Brain microvascular endothelial cell (primary cell): ENCODE data around the gene B4GALT6.

Experiments used
- DNase-seq: peaks from one replicate; pipeline ENCODE4 v3.0.0-alpha.2; 2020
- H3K27ac ChIP-seq: fragments of 250-450 bp; sonication (Bioruptor Pico); 2 replicates; pipeline ENCODE4 v1.5.1; 2020; ENCODE audit warnings: mild to moderate bottlenecking, moderate library complexity
- H3K27me3 ChIP-seq: fragments of 250-450 bp; sonication (Bioruptor Pico); replicated peaks from 2 replicates; pipeline ENCODE4 v1.5.1; 2020; ENCODE audit warnings: mild to moderate bottlenecking
- H3K36me3 ChIP-seq: fragments of 250-450 bp; sonication (Bioruptor Pico); replicated peaks from 2 replicates; pipeline ENCODE4 v1.5.1; 2020; ENCODE audit warnings: mild to moderate bottlenecking
- H3K4me3 ChIP-seq: 2 replicates; pipeline ENCODE4 v1.5.1; 2011; ENCODE audit warnings: low read depth, mild to moderate bottlenecking, control low read depth, low read length, moderate library complexity
- in situ Hi-C: cut with HindIII; loops from 2 replicates; pipeline ENCODE4 v1.10.0; 2017; ENCODE audit warnings: low sequenced_read_pairs, low pct_ligation_motif_present
- TF ChIP-seq, protein P1 (sequence below): IDR thresholded peaks from 2 replicates; pipeline ENCODE4 v1.5.1; 2011; ENCODE audit warnings: low read depth, mild to moderate bottlenecking, moderate library complexity, low read length, control low read depth, inconsistent platforms; ENCODE audit errors: missing control alignments

B4GALT6 gene

DNA sequence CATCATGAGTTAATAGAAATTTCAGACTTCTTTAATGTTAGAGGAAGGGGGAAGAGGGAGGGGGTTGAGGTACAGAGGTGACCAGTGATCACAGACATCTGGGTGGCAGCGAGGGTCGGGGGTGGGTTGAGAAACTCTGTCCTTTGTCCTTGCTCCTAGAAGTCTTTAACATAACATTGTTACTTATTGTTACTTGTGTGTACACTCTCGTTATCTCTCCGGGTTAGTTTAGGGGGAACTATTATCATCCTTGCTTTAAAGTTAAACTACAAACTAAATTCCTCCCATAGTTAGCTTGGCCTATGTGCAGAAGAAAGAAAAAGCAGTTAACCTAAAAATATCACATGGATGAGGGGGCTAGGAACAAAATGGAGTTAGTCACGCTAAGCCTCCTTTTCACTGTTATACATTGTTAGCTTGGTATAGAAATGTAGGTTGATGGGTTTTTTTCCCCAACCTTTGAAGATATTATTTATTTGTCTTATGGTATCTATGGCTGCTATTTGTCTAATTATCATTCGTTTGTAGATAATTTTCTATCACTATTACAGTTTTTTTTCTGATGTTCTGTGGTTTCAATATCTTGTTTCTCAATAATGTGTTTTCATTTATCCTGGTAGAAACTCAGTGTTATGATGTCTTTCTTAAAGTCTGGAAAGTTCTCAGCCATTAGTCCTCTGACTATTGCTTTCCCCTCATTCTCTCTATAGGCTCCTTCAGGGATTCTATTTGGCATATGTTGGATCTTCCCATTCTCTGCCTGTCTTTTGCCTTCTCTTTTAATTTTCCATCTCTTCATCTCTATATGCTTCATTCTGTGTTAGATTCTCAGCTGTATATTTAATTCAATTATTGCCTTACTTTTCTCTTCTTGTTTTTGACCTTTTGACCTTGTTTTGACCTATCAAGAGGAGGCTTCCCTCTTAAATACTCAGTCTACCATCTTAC, 13.2 kb upstream of the B4GALT6 start:
- in situ Hi-C loops: no loop called here

DNA sequence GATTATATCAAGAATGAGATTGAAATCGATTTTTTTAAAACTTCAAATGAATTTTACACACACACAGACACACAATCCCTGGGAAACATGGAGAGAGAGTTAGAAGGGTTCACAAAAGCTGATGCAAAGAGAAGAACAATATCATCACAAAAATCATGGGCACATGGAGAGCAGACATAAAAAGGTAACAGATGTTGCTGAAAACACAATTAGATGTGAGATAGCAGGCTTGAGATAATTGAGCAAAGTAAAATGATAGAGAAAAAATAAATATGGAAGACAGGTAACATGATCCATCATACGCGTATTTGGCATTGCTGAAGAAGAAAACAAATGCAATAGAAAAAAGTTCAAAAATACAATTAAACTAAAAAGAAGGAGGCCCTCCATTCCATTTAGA, 11.6 kb upstream of the B4GALT6 start:
- in situ Hi-C loops: no loop called here
- Histone ChIP-seq H3K4me3 (no peak overlapping the region), H3K27ac (no peak overlapping the region), H3K27me3 (no peaks in the 10 kb centered on the region), H3K36me3 (no peaks in the 10 kb centered on the region)
- no peak for DNase-seq
- TF ChIP-seq, protein P1, sequence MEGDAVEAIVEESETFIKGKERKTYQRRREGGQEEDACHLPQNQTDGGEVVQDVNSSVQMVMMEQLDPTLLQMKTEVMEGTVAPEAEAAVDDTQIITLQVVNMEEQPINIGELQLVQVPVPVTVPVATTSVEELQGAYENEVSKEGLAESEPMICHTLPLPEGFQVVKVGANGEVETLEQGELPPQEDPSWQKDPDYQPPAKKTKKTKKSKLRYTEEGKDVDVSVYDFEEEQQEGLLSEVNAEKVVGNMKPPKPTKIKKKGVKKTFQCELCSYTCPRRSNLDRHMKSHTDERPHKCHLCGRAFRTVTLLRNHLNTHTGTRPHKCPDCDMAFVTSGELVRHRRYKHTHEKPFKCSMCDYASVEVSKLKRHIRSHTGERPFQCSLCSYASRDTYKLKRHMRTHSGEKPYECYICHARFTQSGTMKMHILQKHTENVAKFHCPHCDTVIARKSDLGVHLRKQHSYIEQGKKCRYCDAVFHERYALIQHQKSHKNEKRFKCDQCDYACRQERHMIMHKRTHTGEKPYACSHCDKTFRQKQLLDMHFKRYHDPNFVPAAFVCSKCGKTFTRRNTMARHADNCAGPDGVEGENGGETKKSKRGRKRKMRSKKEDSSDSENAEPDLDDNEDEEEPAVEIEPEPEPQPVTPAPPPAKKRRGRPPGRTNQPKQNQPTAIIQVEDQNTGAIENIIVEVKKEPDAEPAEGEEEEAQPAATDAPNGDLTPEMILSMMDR: no peak

More for the DNA sequence above, 13.2 kb upstream of the B4GALT6 start:
- H3K27ac ChIP-seq: no peak overlapping the region
- H3K4me3 ChIP-seq: no peak overlapping the region
- no peak for DNase-seq
- H3K36me3 ChIP-seq: no peaks in the 10 kb centered on the region
- TF ChIP-seq, protein P1: no peak
- no peaks in the 10 kb centered on the region for H3K27me3 ChIP-seq

DNA sequence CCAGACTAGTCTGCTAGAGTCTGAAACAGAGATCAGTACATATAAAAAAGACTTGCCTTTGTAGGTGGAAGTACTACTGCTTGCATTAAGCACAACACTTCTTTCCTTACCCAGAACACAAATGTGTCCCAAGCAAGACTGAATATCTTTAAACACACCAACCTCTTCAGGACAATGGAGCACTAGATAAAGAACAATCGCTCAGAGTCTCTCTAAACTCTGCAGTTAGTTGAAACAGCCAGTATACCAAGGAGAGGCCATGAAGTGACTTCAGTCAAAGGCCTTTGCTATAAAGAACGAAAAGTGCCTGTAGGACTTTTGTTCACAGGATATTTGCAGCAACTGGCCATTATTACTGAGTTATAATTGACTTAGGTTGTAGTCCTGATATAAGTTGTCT, 9.9 kb upstream of the B4GALT6 start:
- Histone ChIP-seq H3K4me3 (no peak overlapping the region), H3K36me3 (no peaks in the 10 kb centered on the region), H3K27me3 (no peaks in the 10 kb centered on the region), H3K27ac (no peak overlapping the region)
- DNase-seq: no peak
- in situ Hi-C loops: no loop called here
- TF ChIP-seq, protein P1: no peak

DNA sequence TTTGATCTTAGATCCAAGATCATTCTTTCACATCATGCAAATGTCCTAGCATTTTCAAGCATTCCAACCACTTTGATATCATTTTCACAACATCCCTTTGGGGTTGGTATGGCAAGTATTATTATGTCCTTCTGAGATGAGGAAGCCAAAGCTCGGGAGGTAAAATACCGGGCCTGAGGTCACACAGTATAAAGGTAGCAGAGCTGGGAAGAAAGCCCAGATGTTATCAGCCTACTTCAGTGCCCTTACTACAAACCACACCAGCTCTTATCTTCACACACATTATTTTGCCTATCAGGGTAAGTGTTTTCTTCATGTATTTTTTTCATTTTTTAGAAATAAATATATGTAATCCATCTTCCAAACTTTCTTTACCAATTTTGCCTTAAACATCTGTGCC, 4.2 kb upstream of the B4GALT6 start:
- DNase-seq: no peak
- TF ChIP-seq, protein P1: no peak
- no peaks in the 10 kb centered on the region for H3K27me3 ChIP-seq
- no peak overlapping the region for H3K27ac ChIP-seq
- no peaks in the 10 kb centered on the region for H3K36me3 ChIP-seq
- in situ Hi-C loops: no loop called here
- H3K4me3 ChIP-seq: no peak overlapping the region

DNA sequence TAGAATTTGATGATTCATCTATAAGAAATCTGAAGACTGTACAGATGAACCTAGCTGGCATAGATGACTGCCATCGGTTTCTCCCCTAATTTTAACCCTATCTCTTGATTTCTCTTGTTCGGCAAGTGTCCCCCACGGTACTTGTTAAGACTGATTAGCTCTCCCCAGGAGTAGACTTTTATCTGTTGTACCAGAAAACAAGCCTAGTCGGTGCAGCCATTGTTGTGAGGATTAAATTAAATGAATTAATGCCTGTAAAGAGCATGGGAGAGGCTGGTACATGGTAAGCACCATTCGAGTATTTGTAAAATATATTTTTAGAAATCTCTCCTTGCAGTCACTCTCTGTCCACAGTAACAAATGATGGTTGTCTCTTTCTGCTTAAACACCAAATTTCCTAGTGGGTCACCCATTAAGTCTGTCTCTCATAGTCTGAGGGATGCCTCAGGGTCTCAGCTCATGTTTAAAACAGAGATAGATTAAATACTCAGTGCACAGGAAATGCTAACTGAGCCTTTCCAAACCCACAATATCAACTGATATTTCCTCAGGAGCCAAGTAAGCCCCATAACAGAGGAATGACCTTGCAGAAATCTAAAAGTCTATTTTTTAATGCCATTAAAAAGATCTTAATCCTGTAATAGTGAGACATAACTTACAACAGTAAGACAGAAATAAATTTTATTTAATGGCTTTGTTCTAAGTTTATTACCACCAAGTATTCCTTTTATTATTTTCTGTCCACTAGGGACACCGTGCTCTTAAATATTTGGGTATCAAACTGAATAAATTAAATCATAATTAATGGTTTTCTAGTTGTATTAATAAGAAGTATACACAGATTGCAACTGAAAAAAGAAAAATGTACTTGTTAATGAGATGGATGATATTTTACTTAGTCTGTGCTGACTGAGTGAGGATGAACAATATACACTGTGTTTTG, 2.9 kb upstream of the B4GALT6 start:
- DNase-seq: no peak
- Histone ChIP-seq H3K4me3 (no peak overlapping the region), H3K36me3 (no peaks in the 10 kb centered on the region), H3K27me3 (no peaks in the 10 kb centered on the region), H3K27ac (no peak overlapping the region)
- in situ Hi-C loops: no loop called here
- TF ChIP-seq, protein P1: peak; percentile 12
